ENCODE results near the gene PIBF1.
"Not testable (repeated sequence)": the region's sequence is repeated elsewhere in the genome, so short reads cannot be mapped to it uniquely, and the experiment has no call there.

PIBF1 gene

GRCh38 chr13:72911981-72912380, 130.0 kb downstream of the PIBF1 start:
- no peak overlapping the region for H3K27ac ChIP-seq (replicated peaks)
- no peak for DNase-seq (ENCODE audit: low read depth in 1 of 2, low spot score in 1 of 2)
- H3K4me3 ChIP-seq (replicated peaks; ENCODE audit: insufficient read depth, low read length), result no peak overlapping the region
- no peak for TF ChIP-seq CTCF (IDR thresholded peaks at IDR 0.05; ENCODE audit: insufficient read depth, low read length)
- TF ChIP-seq POLR2AphosphoS5 (IDR thresholded peaks at IDR 0.05; ENCODE audit: low read depth), result no peak
- no peak for TF ChIP-seq SPI1 (IDR thresholded peaks at IDR 0.05; ENCODE audit: borderline replicate concordance, low read depth)
- no peaks in the 10 kb centered on the region for H3K27me3 ChIP-seq (ENCODE audit: insufficient read depth, poor library complexity, severe bottlenecking)

GRCh38 chr13:72920097-72920496, 138.2 kb downstream of the PIBF1 start:
- Histone ChIP-seq H3K27me3 (ENCODE audit: insufficient read depth, poor library complexity, severe bottlenecking) (no peaks in the 10 kb centered on the region), H3K27ac (replicated peaks) (no peak overlapping the region), H3K4me3 (replicated peaks; ENCODE audit: insufficient read depth, low read length) (no peak overlapping the region)
- DNase-seq (ENCODE audit: low read depth in 1 of 2, low spot score in 1 of 2), result no peak
- TF ChIP-seq CTCF (IDR thresholded peaks at IDR 0.05; ENCODE audit: insufficient read depth, low read length) (no peak), POLR2AphosphoS5 (IDR thresholded peaks at IDR 0.05; ENCODE audit: low read depth) (no peak), SPI1 (IDR thresholded peaks at IDR 0.05; ENCODE audit: borderline replicate concordance, low read depth) (peak; percentile 62; the same call in 1 of the 2 replicates)

- no peaks in the 10 kb centered on the region for H3K27me3 ChIP-seq (ENCODE audit: insufficient read depth, poor library complexity, severe bottlenecking)
- no peak overlapping the region for H3K4me3 ChIP-seq (replicated peaks; ENCODE audit: insufficient read depth, low read length)
- DNase-seq (ENCODE audit: low read depth in 1 of 2, low spot score in 1 of 2), result no peak
- no peak for TF ChIP-seq REST (IDR thresholded peaks at IDR 0.05; ENCODE audit: insufficient replicate concordance, low read depth)
- H3K27ac ChIP-seq (replicated peaks), result no peak overlapping the region
Measured at GRCh38 chr13:72931311-72931710, 149.4 kb downstream of the PIBF1 start.

GRCh38 chr13:72932250-72932649, 150.3 kb downstream of the PIBF1 start:
- H3K4me3 ChIP-seq (replicated peaks; ENCODE audit: insufficient read depth, low read length), result no peak overlapping the region
- H3K27ac ChIP-seq (replicated peaks), result no peak overlapping the region
- no peak for DNase-seq (ENCODE audit: low read depth in 1 of 2, low spot score in 1 of 2)
- TF ChIP-seq CTCF (IDR thresholded peaks at IDR 0.05; ENCODE audit: insufficient read depth, low read length) (no peak), GABPA (IDR thresholded peaks at IDR 0.05; ENCODE audit: low read depth) (no peak), POLR2AphosphoS5 (IDR thresholded peaks at IDR 0.05; ENCODE audit: low read depth) (no peak), REST (IDR thresholded peaks at IDR 0.05; ENCODE audit: insufficient replicate concordance, low read depth) (no peak), SPI1 (IDR thresholded peaks at IDR 0.05; ENCODE audit: borderline replicate concordance, low read depth) (no peak)
- H3K27me3 ChIP-seq (ENCODE audit: insufficient read depth, poor library complexity, severe bottlenecking), result no peaks in the 10 kb centered on the region

- H3K27me3 ChIP-seq (ENCODE audit: insufficient read depth, poor library complexity, severe bottlenecking); DNase-seq (ENCODE audit: low read depth in 1 of 2, low spot score in 1 of 2); H3K4me3 ChIP-seq (replicated peaks; ENCODE audit: insufficient read depth, low read length); H3K27ac ChIP-seq (replicated peaks): not testable (repeated sequence)
Measured at GRCh38 chr13:72946267-72946666, 164.3 kb downstream of the PIBF1 start.

Data from HL-60 (cell line).